ENCODE results near the gene MKRN1.
A peak's percentile ranks its signal among the peaks of the same experiment; 100 is the strongest.
"Not testable (repeated sequence)": the region's sequence is repeated elsewhere in the genome, so short reads cannot be mapped to it uniquely, and the experiment has no call there.

MKRN1 gene, protein sequence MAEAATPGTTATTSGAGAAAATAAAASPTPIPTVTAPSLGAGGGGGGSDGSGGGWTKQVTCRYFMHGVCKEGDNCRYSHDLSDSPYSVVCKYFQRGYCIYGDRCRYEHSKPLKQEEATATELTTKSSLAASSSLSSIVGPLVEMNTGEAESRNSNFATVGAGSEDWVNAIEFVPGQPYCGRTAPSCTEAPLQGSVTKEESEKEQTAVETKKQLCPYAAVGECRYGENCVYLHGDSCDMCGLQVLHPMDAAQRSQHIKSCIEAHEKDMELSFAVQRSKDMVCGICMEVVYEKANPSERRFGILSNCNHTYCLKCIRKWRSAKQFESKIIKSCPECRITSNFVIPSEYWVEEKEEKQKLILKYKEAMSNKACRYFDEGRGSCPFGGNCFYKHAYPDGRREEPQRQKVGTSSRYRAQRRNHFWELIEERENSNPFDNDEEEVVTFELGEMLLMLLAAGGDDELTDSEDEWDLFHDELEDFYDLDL
- 83.5 to 161 reads per million in 2 experiments for total RNA-seq

- DNase-seq (ENCODE audit: low read depth), result peak; percentile 88
Observed at GRCh38 chr7:140479062-140479738, at the start of gene MKRN1. Gene MKRN1 (minus strand): TSS chr7:140479505. CDS start chr7:140479344, 161 bp downstream.

DNA sequence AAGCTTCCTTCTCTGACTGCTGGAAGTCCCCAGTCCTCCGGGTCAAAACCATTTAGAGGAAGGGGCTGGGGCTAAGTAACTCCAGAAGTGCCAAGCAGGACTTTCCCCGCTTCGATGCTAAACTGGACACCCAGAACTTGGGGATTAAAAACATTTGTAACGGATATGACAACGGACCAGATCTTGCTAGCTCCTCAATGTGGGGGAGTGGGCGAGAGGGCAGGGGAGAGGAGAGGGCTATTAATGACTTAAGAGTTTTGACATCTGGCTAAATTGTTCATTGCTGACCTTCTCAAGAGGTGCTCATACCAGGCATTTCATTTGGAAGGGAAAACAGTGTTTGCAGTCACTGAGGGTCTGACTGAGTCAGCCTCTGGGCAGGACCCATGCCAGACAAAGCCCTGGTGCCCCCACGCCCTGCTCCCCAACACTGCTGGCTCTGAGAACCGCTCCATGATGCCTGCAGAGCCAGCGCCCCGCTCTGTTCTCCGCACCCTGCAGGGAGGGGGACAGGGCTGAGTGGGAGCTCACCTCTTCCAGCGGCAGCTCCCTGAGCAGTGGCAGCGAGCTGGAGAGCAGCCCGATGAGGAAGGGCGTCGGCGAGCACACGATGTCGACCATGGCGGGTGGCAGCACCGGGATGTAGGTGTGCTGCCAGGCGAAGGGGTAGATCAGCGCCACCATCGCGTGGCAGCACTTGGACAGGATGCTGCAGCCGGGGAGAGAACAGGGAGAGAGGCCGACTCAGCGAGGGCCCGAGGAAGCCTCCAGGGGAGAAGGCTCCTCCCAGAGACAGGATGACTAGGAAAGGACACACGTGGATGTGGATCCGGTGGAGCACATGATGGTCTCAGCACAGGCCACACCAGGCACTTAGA, 47.7 kb upstream of the MKRN1 start:
- no peak for DNase-seq (ENCODE audit: low read depth)

DNA sequence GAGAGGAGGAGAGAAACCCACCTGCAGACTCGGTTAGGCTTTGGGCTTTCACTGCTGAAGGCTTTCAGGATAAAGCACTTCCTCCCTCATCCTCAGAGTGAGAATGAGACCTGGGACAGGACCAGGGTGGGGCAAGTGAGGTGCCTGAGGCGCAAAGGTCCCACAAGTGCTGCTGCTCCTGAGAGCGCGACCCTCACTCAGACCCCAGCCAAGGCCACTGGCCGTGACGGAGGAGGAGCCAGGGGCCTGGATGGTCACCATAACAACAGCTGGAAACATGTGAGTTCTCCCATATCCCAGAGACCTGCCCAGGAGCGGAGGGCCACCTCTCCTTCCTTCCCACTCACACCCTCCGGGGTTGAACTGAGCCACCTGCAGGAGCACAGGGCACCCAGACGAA, 46.9 kb upstream of the MKRN1 start:
- no peak for DNase-seq (ENCODE audit: low read depth)

DNA sequence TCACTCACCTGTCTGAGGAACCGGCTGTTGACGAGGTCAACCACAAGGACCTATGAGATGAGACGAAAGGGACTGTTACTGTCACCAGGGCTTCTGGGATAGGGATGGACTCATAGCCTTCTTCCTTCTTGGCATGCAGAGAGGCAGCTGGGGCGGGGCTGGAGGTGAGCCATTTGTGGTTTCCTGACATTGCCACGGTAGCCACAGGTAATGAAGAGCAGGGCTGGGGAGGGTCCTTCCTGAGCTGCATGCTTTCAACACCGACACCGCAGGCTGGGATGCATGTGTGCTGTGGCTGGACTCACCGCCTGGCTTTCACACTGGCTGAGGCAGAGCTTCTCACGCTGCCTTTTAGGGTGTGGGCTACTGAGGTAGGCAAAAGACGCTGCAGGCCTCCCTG, 46.4 kb upstream of the MKRN1 start:
- no peak for DNase-seq (ENCODE audit: low read depth)

GRCh38 chr7:140521421-140521820, 42.1 kb upstream of the MKRN1 start:
- no peak for DNase-seq (ENCODE audit: low read depth)

GRCh38 chr7:140519007-140519399, 39.7 kb upstream of the MKRN1 start:
- DNase-seq (ENCODE audit: low read depth), result no peak

GRCh38 chr7:140518370-140519006, 39.2 kb upstream of the MKRN1 start:
- DNase-seq (ENCODE audit: low read depth), result no peak

DNA sequence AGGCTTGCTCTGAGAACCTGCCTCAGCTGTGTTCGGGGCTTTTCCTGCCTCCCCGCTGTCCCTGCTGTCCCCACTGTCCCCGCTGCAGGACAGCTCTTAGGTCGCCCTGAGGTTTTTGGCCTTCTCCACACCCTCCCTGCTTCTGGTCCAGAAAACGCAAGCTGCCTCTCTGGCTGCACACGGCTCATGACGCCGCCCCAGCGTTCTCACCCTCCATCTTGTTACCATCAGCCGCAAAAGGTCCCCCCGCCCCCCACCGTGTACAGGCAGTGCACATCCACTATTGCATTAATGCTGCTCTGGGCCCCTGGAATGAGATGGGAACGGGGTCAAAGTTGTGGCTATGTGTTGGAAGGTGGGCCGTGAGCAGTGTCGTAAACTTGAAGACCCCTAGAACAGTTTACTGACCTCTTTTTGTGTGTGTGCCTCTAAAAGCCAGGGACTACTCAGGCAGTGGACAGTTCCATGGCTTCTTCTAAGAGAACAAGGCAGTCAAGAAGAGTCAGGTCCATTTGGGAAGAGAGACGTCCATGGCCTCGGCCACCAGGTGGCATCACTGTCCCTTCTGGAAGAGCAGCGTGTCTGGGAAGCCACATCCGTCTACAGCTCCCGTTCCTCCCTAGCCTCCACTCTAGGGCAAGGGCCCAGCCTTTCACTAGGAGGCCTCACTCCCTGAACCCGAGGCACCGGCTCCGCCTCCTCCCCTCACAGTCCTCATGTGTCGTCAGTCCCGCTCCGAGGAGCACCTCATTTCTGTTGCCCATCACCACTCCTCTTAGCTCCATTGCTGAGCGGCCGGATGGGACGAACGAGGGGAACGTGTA, 38.5 kb upstream of the MKRN1 start:
- peak; percentile 38 for DNase-seq (ENCODE audit: low read depth)

GRCh38 chr7:140512317-140513000, 33.2 kb upstream of the MKRN1 start:
- no peak for DNase-seq (ENCODE audit: low read depth)

- DNase-seq (ENCODE audit: low read depth), result no peak
Observed at GRCh38 chr7:140509789-140510188, 30.5 kb upstream of the MKRN1 start.

DNA sequence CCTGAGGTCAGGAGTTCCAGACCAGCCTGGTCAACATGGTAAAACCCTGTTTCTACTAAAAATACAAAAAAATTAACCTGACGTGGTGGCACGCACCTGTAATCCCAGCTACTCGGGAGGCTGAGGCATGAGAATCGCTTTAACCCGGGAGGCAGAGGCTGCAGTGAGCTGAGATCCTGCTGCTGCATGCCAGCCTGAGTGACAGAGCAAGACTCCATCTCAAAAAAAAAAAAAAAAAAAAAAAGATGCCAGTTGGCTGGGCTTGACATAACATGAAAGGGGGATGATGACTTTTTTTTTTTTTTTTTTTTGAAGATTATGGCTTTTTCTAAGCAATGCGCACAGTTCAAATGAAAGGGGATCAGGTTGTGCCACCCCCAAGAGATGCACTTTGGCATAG, 28.3 kb upstream of the MKRN1 start:
- not testable (repeated sequence) for DNase-seq (ENCODE audit: low read depth)

- no peak for DNase-seq (ENCODE audit: low read depth)
Observed at GRCh38 chr7:140506788-140507464, 27.6 kb upstream of the MKRN1 start.

DNA sequence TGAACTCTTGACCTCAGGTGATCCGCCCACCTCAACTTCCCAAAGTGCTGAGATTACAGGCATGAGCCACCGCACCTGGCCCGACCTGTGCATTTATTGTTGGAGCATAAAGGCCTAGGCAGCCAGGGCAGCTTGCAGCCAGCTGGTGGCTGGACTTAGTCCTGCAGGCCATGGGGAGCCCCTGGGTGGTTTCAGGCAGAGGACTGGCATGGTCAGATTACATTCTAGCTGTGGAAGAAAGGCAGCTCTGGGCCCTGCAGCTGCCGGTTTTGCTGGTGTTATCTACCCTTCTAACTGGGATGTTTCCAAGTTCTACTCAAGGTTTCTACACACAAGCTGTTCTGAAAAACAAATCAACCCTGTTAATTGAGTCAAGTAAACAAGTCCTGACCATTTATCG, 22.7 kb upstream of the MKRN1 start:
- no peak for DNase-seq (ENCODE audit: low read depth)

GRCh38 chr7:140497807-140498206, 18.5 kb upstream of the MKRN1 start:
- DNase-seq (ENCODE audit: low read depth), result not testable (repeated sequence)

DNA sequence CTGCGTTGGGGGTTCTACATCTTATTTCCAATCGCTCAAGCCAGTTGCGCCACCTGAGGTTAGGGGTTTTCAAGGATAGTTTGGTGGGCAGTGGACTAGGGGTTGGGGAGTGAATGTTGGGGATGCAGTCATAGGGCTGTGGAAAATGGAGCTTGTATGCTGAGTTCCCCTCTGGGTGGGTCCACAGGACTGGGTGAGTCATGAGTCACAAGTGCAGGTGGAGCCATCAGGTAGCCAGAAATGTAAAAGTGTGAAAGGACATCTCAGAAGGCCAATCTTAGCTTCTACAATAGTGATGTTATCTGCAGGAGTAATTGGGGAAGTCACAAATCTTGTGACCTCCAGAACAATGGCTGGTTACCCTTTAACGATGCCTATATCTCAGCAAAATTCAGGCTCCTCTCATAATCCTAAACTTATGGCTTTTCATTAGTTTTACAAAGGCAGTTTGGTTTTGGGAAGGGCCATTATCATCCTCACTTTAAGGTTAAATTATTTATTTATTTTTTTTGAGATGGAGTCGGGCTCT, 18.0 kb upstream of the MKRN1 start:
- DNase-seq (ENCODE audit: low read depth), result no peak

DNA sequence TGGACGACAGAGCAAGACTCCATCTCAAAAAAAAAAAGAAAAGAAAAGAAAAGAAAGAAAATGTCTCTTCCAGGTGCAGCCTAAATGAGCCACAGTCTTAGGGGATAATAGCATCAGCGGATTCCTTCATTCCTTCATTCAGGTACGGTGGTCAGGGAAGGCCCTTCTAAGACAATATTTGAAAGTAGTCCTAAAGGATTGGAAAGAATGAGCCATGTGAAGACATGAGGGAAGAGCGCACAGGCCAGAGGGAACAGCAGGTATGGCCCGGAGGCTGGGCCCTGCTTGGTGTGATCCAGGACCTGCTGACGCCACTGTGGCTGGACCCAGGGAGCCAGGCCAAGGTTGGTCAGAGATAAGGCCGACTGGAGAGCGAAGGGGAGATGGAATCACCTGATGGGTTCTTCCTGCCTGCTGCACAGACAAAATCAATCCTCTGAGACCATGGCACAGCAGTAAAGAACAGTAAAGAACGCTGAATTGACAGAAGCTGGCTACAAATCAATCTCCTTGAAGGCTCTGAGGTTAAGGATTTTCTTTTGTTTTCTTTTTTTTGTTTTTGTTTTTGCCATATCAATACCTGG, 16.3 kb upstream of the MKRN1 start:
- no peak for DNase-seq (ENCODE audit: low read depth)

DNA sequence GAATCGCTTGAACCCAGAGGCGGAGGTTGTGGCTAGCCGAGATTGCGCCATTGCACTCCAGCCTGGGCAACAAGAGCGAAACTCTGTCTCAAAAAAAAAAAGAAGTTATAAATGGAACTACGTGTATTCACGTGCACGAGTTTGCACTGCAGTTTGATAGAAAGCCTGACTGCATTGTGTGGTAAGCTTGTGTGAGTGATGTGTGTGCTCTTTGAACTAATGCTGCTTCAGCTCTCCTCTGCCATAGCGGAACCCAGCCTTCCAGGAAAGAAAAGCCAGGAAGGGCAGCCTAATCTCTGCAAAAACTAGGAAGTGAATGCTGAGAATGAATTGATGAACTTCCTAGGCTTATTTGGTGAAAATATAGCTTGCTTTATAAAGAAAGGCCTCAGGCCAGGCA, 15.6 kb upstream of the MKRN1 start:
- DNase-seq (ENCODE audit: low read depth), result no peak

GRCh38 chr7:140489026-140489359, 9.7 kb upstream of the MKRN1 start:
- no peak for DNase-seq (ENCODE audit: low read depth)

All from T follicular helper cell (primary cell).